Measurements from ENCODE around the gene TACC2. TPM values are rescaled to one million over a fixed set of nuclear protein-coding genes. Genes with fewer than 3 reads are reported as not detected.

Gene TACC2
- total RNA-seq, 1 experiment from 2014 or later = 25.0 TPM

- DNase-seq (ENCODE audit: low spot score) = no peak
Observed at GRCh38 chr10:122142641-122143237, 153.8 kb downstream of the TACC2 start.

GRCh38 chr10:122143238-122143841, 154.4 kb downstream of the TACC2 start:
- DNase-seq (ENCODE audit: low spot score) = peak; percentile 71

- DNase-seq (ENCODE audit: low spot score) = no peak
Observed at GRCh38 chr10:122144199-122144598, 155.2 kb downstream of the TACC2 start.

- DNase-seq (ENCODE audit: low spot score) = no peak
Observed at GRCh38 chr10:122145113-122145512, 156.2 kb downstream of the TACC2 start.

GRCh38 chr10:122147663-122148062, 158.7 kb downstream of the TACC2 start:
- DNase-seq (ENCODE audit: low spot score) = no peak

- DNase-seq (ENCODE audit: low spot score) = no peak
Observed at GRCh38 chr10:122148876-122149560, 160.1 kb downstream of the TACC2 start.

GRCh38 chr10:122149561-122150505, 160.9 kb downstream of the TACC2 start:
- no peak for DNase-seq (ENCODE audit: low spot score)

GRCh38 chr10:122151121-122151694, 162.2 kb downstream of the TACC2 start:
- no peak for DNase-seq (ENCODE audit: low spot score)

GRCh38 chr10:122152544-122152943, 163.6 kb downstream of the TACC2 start:
- DNase-seq (ENCODE audit: low spot score) = no peak

GRCh38 chr10:122154031-122154544, 165.1 kb downstream of the TACC2 start:
- DNase-seq (ENCODE audit: low spot score) = no peak

GRCh38 chr10:122154545-122155366, 165.8 kb downstream of the TACC2 start:
- no peak for DNase-seq (ENCODE audit: low spot score)

- no peak for DNase-seq (ENCODE audit: low spot score)
Observed at GRCh38 chr10:122157451-122157850, 168.5 kb downstream of the TACC2 start.

GRCh38 chr10:122158362-122158761, 169.4 kb downstream of the TACC2 start:
- no peak for DNase-seq (ENCODE audit: low spot score)

GRCh38 chr10:122159141-122159970, 170.4 kb downstream of the TACC2 start:
- DNase-seq (ENCODE audit: low spot score) = no peak

GRCh38 chr10:122161795-122162194, 172.8 kb downstream of the TACC2 start:
- DNase-seq (ENCODE audit: low spot score) = no peak

- DNase-seq (ENCODE audit: low spot score) = no peak
Observed at GRCh38 chr10:122162671-122163173, 173.8 kb downstream of the TACC2 start.

- DNase-seq (ENCODE audit: low spot score) = no peak
Observed at GRCh38 chr10:122163174-122164022, 174.4 kb downstream of the TACC2 start.

- DNase-seq (ENCODE audit: low spot score) = no peak
Observed at GRCh38 chr10:122164023-122164601, 175.1 kb downstream of the TACC2 start.

Measured in HT-29 (cell line).